ENCODE data around the gene CXCL17. TPM values are rescaled to one million over a fixed set of nuclear protein-coding genes. Genes with fewer than 3 reads are reported as not detected.

Gene CXCL17
- total RNA-seq, 2 experiments from 2014 or later: not detected

DNA sequence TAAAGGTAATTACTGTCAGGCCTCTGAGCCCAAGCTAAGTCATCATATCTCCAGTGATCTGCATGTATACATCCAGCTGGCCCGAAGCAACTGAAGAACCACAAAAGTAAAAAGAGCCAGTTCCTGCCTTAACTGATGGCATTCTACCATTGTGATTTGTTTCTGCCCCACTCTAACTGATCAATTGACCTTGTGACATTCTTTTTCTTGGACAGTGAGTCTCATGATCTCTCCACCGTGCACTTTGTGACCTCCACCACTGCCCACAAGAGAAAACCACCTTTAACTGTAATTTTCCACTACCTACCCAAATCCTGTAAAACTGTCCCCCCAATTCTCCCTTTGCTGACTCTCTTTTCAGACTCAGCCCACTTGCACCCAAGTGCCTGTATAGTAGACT, 17.2 kb upstream of the CXCL17 start:
- no peak overlapping the region for H3K4me3 ChIP-seq (ENCODE audit: low read depth, low read length, poor library complexity, severe bottlenecking)
- no peaks in the 10 kb centered on the region for H3K9me3 ChIP-seq (ENCODE audit: low read length)
- POLR2A ChIA-PET: interaction anchor here (0.7 kb wide), 1 partner anchor 135 kb away, joined by 3 read pairs; no protein-coding TSS in a partner anchor
- H3K27ac ChIP-seq (ENCODE audit: low read depth, low read length, poor library complexity, severe bottlenecking): no peak overlapping the region
- no peaks in the 10 kb centered on the region for H4K20me1 ChIP-seq (ENCODE audit: insufficient read depth, low read length)
- BruUV-seq (replicated peaks): no TSS peak
- H3K79me2 ChIP-seq (ENCODE audit: insufficient read depth, low read depth, low read length): no peaks in the 10 kb centered on the region
- H3K36me3 ChIP-seq (ENCODE audit: insufficient read depth, low read length): no peaks in the 10 kb centered on the region
- peaks cover 34% of the 10 kb centered on the region for H3K4me1 ChIP-seq (ENCODE audit: insufficient read depth, low read length, poor library complexity, severe bottlenecking)
- no peak overlapping the region for H2AFZ ChIP-seq (ENCODE audit: low read length)
- DNase-seq (ENCODE audit: low spot score): no peak
- TF ChIP-seq CTCF (conservative IDR thresholded peaks at IDR 0.05; ENCODE audit: low read length) (no peak), EZH2phosphoT487 (IDR thresholded peaks at IDR 0.05; ENCODE audit: borderline replicate concordance, low read depth, low read length) (no peak)
- no peak overlapping the region for H3K4me2 ChIP-seq (ENCODE audit: low read length)
- intact Hi-C loops (cut with micrococcal nuclease; ENCODE audit: unreplicated experiment): no loop called here
- H3K9me2 ChIP-seq (ENCODE audit: insufficient read depth, low read length): no peaks in the 10 kb centered on the region
- CTCF ChIA-PET (ENCODE audit: unreplicated experiment): no interaction called here

GRCh38 chr19:42455621-42456081, 12.9 kb upstream of the CXCL17 start:
- BruUV-seq (replicated peaks): no TSS peak
- no peaks in the 10 kb centered on the region for H3K9me3 ChIP-seq (ENCODE audit: low read length)
- peaks cover 21% of the 10 kb centered on the region for H3K4me1 ChIP-seq (ENCODE audit: insufficient read depth, low read length, poor library complexity, severe bottlenecking)
- POLR2A ChIA-PET: no interaction called here
- no peak overlapping the region for H2AFZ ChIP-seq (ENCODE audit: low read length)
- no peaks in the 10 kb centered on the region for H3K79me2 ChIP-seq (ENCODE audit: insufficient read depth, low read depth, low read length)
- no peak for DNase-seq (ENCODE audit: low spot score)
- no peaks in the 10 kb centered on the region for H3K36me3 ChIP-seq (ENCODE audit: insufficient read depth, low read length)
- intact Hi-C loops (cut with micrococcal nuclease; ENCODE audit: unreplicated experiment): no loop called here
- no peak overlapping the region for H3K4me2 ChIP-seq (ENCODE audit: low read length)
- H3K9me2 ChIP-seq (ENCODE audit: insufficient read depth, low read length): no peaks in the 10 kb centered on the region
- CTCF ChIA-PET (ENCODE audit: unreplicated experiment): interaction anchor here (1.2 to 1.4 kb wide), 2 partner anchors 11 to 73 kb away, joined by 3 to 5 read pairs; partner anchors contain the start of gene CEACAM1
- TF ChIP-seq EZH2phosphoT487 (IDR thresholded peaks at IDR 0.05; ENCODE audit: borderline replicate concordance, low read depth, low read length) (no peak), CTCF (conservative IDR thresholded peaks at IDR 0.05; ENCODE audit: low read length) (no peak)
- no peaks in the 10 kb centered on the region for H4K20me1 ChIP-seq (ENCODE audit: insufficient read depth, low read length)
- H3K27ac ChIP-seq (ENCODE audit: low read depth, low read length, poor library complexity, severe bottlenecking): no peak overlapping the region
- no peak overlapping the region for H3K4me3 ChIP-seq (ENCODE audit: low read depth, low read length, poor library complexity, severe bottlenecking)

DNA sequence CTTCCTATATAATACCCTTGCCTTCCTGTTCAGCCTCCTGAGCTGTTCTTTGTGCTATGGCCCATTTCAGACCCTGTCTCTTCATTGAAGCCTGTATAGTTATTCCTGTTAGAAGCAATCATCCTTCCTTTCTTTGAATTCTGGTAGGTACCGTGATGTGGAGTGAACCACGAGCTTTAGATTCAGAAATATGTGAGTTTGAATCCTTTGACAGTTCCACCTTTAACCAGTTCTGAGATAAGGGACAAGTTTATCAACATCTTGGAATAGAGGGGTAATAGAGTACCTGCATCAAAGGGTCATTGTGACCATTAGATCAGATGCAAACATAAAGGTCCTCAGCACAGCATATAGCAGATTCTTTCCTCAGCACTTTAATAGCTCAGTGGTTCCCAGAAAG, 12.3 kb upstream of the CXCL17 start:
- intact Hi-C loops (cut with micrococcal nuclease; ENCODE audit: unreplicated experiment): no loop called here
- Histone ChIP-seq H4K20me1 (ENCODE audit: insufficient read depth, low read length) (no peaks in the 10 kb centered on the region), H3K4me2 (ENCODE audit: low read length) (no peak overlapping the region), H3K4me3 (ENCODE audit: low read depth, low read length, poor library complexity, severe bottlenecking) (no peak overlapping the region), H3K36me3 (ENCODE audit: insufficient read depth, low read length) (no peaks in the 10 kb centered on the region), H3K4me1 (ENCODE audit: insufficient read depth, low read length, poor library complexity, severe bottlenecking) (peaks cover 24% of the 10 kb centered on the region), H3K9me3 (ENCODE audit: low read length) (no peaks in the 10 kb centered on the region), H3K27ac (ENCODE audit: low read depth, low read length, poor library complexity, severe bottlenecking) (no peak overlapping the region), H3K79me2 (ENCODE audit: insufficient read depth, low read depth, low read length) (no peaks in the 10 kb centered on the region), H2AFZ (ENCODE audit: low read length) (no peak overlapping the region), H3K9me2 (ENCODE audit: insufficient read depth, low read length) (no peaks in the 10 kb centered on the region)
- ChIA-PET CTCF (ENCODE audit: unreplicated experiment) (interaction anchor here (1.2 to 1.4 kb wide), 2 partner anchors 11 to 73 kb away, joined by 3 to 5 read pairs; partner anchors contain the start of gene CEACAM1), POLR2A (interaction anchor here (0.9 kb wide), 1 partner anchor 12 kb away, joined by 3 read pairs; no protein-coding TSS in a partner anchor)
- no peak for TF ChIP-seq EZH2phosphoT487 (IDR thresholded peaks at IDR 0.05; ENCODE audit: borderline replicate concordance, low read depth, low read length)
- no peak for TF ChIP-seq CTCF (conservative IDR thresholded peaks at IDR 0.05; ENCODE audit: low read length)
- BruUV-seq (replicated peaks): no TSS peak
- DNase-seq (ENCODE audit: low spot score): no peak
